ENCODE measurements around the gene EVI2A.

EVI2A gene

GRCh38 chr17:31309556-31309955, 11.9 kb downstream of the EVI2A start:
- H3K9me2 ChIP-seq (replicated peaks; ENCODE audit: low read depth, low read length): no peaks in the 10 kb centered on the region
- H3K27me3 ChIP-seq (ENCODE audit: insufficient read depth, low read length, poor library complexity, severe bottlenecking): no peaks in the 10 kb centered on the region
- peaks cover 9% of the 10 kb centered on the region; the same call in 1 of the 2 replicates for H3F3A ChIP-seq (ENCODE audit: low read depth)
- peaks cover 69% of the 10 kb centered on the region for H3K4me1 ChIP-seq (ENCODE audit: insufficient read depth, low read length, poor library complexity, severe bottlenecking)
- H3K79me2 ChIP-seq (ENCODE audit: insufficient read depth, low read length): peaks cover 85% of the 10 kb centered on the region
- peaks cover 14% of the 10 kb centered on the region; the same call in 1 of the 2 replicates for H3K36me3 ChIP-seq (ENCODE audit: insufficient read depth, low read length)
- H3K9ac ChIP-seq (ENCODE audit: low read depth, low read length, poor library complexity, severe bottlenecking): peak overlapping the region; percentile 85
- peak overlapping the region; percentile 6; the same call in 1 of the 2 replicates for H2AFZ ChIP-seq (ENCODE audit: low read length)
- no peak for TF ChIP-seq CTCF (conservative IDR thresholded peaks at IDR 0.05; ENCODE audit: low read length)
- TF ChIP-seq EZH2phosphoT487 (IDR thresholded peaks at IDR 0.05; ENCODE audit: borderline replicate concordance): no peak
- H4K20me1 ChIP-seq (ENCODE audit: insufficient read depth, low read length, poor library complexity, severe bottlenecking): no peaks in the 10 kb centered on the region
- H3K4me2 ChIP-seq (ENCODE audit: low read depth, low read length, poor library complexity, severe bottlenecking): peak overlapping the region; percentile 92
- peak overlapping the region; percentile 79 for H3K4me3 ChIP-seq (ENCODE audit: low read length, poor library complexity, severe bottlenecking)
- H3K9me3 ChIP-seq (ENCODE audit: insufficient read depth, low read depth, low read length): no peaks in the 10 kb centered on the region

DNA sequence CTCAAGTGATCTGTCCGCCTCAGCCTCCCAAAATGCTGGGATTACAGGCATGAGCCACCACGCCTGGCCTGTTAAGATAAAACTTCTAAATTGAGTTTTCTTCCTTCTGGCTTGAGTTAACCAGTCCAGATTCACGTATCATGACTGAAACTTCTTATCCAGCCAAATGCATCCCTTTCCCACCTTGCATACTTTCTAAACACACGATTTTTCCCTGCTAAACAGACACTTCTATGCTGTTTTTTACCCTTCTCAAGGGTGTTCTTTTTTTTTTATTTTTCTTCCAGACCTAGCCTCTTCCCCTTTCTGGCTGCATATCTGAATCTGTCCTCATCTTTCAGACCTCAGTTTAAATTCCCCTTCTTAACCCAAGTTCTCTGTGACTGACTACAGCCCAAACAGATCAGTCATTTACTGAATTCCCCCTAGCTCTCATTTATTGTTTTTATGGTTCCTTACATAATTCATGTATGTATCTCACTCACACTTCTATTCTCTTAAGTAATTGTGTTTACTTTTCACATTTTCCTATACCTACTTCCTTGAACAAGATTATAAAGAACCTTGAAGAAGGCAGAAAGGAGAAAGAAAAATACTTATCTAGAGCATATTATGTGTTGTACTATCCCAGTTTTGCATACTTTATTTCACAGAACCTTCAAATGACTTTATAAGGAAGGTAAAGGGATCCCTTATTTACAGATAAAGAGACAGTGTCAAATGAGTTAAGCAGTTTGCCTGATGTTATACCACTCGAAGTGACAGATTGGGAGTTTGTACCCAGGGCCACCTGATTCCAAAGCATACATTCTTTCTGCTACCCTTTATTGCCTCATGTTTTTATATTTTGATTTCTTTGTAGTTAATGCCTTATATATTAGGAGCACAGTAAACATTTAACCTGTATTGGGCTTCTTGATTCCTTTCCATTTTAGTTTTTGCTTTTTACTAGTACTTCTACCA, 12.8 kb downstream of the EVI2A start:
- H3K79me2 ChIP-seq (ENCODE audit: insufficient read depth, low read length): peaks cover 85% of the 10 kb centered on the region
- no peaks in the 10 kb centered on the region for H3K9me3 ChIP-seq (ENCODE audit: insufficient read depth, low read depth, low read length)
- H3K4me1 ChIP-seq (ENCODE audit: insufficient read depth, low read length, poor library complexity, severe bottlenecking): peaks cover 64% of the 10 kb centered on the region
- H2AFZ ChIP-seq (ENCODE audit: low read length): no peak overlapping the region
- H3F3A ChIP-seq (ENCODE audit: low read depth): peaks cover under 1% of the 10 kb centered on the region; the same call in 1 of the 2 replicates
- H3K9me2 ChIP-seq (replicated peaks; ENCODE audit: low read depth, low read length): no peaks in the 10 kb centered on the region
- peak overlapping the region; percentile 79 for H3K4me3 ChIP-seq (ENCODE audit: low read length, poor library complexity, severe bottlenecking)
- no peaks in the 10 kb centered on the region for H3K27me3 ChIP-seq (ENCODE audit: insufficient read depth, low read length, poor library complexity, severe bottlenecking)
- peak overlapping the region; percentile 92 for H3K4me2 ChIP-seq (ENCODE audit: low read depth, low read length, poor library complexity, severe bottlenecking)
- H3K9ac ChIP-seq (ENCODE audit: low read depth, low read length, poor library complexity, severe bottlenecking): peak overlapping the region; percentile 85
- TF ChIP-seq CTCF (conservative IDR thresholded peaks at IDR 0.05; ENCODE audit: low read length): no peak
- H3K36me3 ChIP-seq (ENCODE audit: insufficient read depth, low read length): peaks cover 19% of the 10 kb centered on the region; the same call in 1 of the 2 replicates
- H4K20me1 ChIP-seq (ENCODE audit: insufficient read depth, low read length, poor library complexity, severe bottlenecking): no peaks in the 10 kb centered on the region

DNA sequence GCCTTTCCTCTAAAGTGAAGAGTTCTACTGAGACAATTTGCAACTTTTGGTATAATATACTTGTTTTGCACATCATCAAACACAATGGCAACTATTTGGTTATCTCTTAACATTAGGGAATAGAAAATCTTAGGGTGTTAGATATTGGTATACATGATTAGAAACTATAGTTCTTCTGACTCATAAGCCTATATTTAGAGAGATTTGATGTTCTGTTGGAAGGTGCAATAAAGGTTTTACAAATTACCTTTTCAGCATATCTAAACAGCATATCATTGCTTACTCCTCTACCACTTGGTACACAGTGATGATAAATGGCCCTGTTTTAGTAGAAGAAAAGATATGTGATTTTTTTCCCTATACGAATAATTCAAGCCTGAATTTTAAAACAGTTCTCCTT, 13.8 kb downstream of the EVI2A start:
- H3K79me2 ChIP-seq (ENCODE audit: insufficient read depth, low read length): peaks cover 81% of the 10 kb centered on the region
- no peak for TF ChIP-seq EZH2phosphoT487 (IDR thresholded peaks at IDR 0.05; ENCODE audit: borderline replicate concordance)
- TF ChIP-seq CTCF (conservative IDR thresholded peaks at IDR 0.05; ENCODE audit: low read length): no peak
- peaks cover 25% of the 10 kb centered on the region; the same call in 1 of the 2 replicates for H3K36me3 ChIP-seq (ENCODE audit: insufficient read depth, low read length)
- no peaks in the 10 kb centered on the region for H3K9me3 ChIP-seq (ENCODE audit: insufficient read depth, low read depth, low read length)
- H3K9me2 ChIP-seq (replicated peaks; ENCODE audit: low read depth, low read length): no peaks in the 10 kb centered on the region
- H3K27me3 ChIP-seq (ENCODE audit: insufficient read depth, low read length, poor library complexity, severe bottlenecking): no peaks in the 10 kb centered on the region
- peaks cover 56% of the 10 kb centered on the region for H3K4me1 ChIP-seq (ENCODE audit: insufficient read depth, low read length, poor library complexity, severe bottlenecking)
- no peaks in the 10 kb centered on the region for H3F3A ChIP-seq (ENCODE audit: low read depth)
- peak overlapping the region; percentile 85 for H3K9ac ChIP-seq (ENCODE audit: low read depth, low read length, poor library complexity, severe bottlenecking)
- peak overlapping the region; percentile 79 for H3K4me3 ChIP-seq (ENCODE audit: low read length, poor library complexity, severe bottlenecking)
- peak overlapping the region; percentile 92 for H3K4me2 ChIP-seq (ENCODE audit: low read depth, low read length, poor library complexity, severe bottlenecking)
- no peaks in the 10 kb centered on the region for H4K20me1 ChIP-seq (ENCODE audit: insufficient read depth, low read length, poor library complexity, severe bottlenecking)
- no peak overlapping the region for H2AFZ ChIP-seq (ENCODE audit: low read length)

Data from Loucy (cell line).